ENCODE measurements around the gene PTCD3.

The PTCD3 gene

DNA sequence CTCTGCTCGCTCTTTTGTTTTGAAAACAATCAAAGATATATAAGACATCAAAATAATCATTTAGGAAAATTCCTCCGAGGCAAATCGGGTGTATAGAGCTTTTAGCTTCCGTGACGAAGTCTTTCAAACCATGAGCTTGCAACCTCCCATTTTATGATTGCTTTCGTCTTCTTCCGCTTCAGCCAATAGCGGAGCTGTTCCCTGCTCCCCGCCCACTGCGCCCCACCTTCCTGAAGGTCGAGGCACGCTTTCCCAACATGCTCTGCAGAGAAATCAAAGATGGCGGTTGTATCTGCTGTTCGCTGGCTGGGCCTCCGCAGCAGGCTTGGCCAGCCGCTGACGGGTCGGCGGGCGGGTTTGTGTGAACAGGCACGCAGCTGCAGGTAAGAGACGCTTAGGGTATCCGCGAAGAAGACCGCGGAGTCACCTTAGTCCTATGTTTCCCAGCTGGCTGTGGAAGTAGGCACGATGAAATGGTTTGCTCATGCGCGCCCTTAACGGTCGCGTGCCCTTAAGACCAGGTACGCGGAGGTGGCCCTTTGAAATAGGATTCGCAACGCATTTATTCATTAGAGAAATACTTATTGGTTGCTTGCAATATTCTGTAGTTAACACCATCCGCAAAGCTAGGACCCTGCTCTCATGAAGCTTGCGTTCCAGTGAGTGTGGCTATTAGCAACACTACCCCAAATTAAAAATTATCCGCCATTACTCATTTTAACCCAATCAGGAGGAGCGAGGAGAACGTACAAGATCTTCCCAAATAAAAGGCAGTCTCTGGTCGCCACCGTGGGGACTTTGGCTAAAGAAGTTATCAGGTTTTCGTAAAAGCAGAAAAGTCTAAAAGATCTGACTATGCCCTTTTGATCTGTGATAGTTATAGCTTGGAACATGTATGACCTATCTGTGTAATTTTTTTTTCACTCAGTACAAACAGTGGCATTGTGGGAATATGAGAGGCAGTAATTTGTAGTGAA, at the start of gene PTCD3:
Gene PTCD3 (plus strand): TSS at position 267 of the 977 bp plus-strand sequence. CDS start 13 bp downstream, at position 280.
- DNase-seq = peak; percentile 92

DNA sequence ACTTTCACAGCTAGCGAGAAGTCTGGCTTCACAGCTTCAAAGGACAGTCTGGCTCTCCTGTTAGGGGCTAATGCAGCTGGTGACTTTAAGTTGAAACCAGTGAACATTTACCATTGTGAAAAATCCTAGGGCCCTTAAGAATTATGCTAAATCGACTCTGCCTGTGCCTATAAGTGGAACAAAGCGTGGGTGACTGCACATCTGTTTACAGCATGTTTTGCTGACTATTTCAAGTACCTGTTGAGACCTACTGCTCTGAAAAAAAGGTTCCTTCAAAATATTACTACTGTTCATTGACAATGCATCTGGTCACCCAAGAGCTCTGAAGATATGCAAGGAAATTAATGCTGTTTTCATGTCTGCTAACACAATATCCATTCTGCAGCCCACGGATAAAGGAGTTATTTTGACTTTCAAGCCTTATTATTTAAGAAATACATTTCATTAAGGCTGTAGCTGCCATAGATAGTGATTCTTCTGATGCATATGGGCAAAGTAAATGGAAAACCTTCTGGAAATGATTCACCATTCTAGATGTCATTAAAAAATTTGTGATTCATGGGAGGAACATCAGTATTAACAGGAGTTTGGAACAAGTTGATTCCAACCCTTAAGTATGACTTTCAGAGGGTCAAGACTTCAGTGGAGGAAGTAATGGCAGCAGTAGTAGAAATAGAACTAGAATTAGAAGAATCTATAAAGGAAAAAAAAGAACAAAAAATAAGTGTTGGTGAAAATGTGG, 49.3 kb upstream of the PTCD3 start:
- DNase-seq = no peak

DNA sequence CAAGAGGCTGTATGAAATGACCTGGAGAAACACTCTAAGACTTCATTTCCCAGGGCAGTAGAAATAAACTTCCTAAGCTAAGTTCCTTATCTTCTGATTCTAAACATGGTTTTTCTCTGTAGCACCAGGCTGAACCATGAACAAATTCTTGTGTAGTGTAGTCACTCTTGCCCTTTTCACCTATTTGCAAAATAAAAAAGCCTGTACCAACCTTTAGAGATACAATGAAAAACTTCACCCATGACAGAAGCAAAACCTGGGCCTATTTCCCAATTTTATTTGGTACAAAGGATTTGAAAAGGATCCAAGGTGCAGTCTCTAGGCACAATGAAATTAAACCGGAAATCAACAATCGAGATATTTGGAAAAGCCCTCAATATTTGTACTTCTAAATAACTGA, 44.0 kb upstream of the PTCD3 start:
- DNase-seq = no peak

DNA sequence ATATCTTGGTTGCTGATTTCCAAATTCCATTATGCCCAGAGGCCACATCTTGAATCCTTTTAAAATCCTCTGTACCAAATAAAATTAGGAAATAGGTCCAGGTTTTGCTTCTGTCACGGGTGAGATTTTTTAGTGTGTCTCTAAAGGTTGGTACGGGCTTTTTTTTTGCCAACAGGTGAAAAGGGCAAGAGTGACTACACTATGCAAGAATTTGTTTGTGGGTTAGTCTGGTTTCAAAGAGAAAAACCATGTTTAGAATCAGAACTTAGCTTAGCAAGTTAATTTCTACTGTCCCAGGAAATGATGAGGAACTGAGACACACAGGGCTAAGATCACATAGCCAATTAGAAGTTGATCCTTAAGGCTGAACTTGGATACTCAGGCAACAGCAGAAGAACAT, 42.0 kb upstream of the PTCD3 start:
- DNase-seq = no peak

DNA sequence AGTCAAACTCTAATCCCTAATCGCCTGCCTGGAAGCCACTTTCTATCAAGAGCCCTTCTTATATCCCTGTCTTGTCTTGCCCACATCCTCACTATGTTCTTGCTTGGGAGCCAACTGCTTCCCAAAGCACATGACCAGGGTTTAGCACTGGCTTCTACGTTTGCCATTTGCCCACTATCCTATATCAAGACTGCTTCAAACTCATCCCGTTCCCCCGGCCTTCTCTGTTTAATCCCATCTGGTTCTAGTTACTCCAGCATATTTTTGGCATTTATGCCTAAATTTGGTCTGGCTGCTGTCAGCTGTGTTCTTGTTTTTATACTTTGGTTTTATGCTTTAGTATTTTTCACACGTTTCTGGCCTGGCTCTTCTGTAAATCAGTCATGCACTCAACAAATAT, 40.5 kb upstream of the PTCD3 start:
- no peak for DNase-seq

DNA sequence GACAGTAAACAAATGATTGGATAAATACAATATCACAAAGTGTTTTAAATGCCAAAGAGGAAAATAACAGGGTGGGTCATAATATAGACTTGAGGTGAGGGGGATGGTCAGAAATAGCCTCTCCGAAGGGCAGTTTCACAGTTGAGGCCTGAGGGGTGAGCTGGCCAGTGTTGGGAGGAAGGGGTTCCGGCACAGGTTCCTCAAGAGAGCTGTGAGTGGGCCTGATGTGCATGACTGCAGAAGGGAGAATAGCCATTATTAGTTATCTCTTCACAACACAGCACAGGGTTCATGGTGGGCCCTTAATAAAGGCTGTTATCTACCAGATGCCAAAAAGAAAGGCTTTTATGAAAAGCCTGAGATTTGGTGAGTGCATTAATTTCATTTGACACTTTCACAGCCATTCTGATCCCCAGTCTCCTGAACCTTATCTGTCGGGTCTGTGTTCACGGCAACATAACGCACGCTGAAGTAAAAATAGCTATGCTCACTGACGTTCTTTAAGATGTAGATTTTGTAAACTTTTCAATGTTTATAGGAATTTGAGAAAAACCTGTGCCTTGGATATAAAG, 39.9 kb upstream of the PTCD3 start:
- DNase-seq = no peak

DNA sequence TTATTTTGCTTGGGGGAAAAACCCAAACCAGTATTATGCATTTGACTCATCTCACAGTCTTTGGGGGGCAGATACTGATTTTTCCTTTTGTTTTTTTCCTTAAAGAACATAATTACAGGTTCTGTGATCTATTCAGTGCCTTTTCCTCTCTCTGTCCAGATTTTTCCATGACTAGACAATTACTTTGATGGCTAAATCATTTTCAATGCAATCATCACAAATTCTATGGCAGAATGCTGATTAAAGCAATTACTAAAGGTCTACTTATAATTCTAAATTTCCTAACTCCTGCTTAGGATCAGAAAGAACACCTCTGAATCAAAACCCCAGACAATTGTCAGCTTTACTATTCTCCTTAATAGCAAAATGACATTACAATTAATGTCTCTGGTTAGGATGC, 39.1 kb upstream of the PTCD3 start:
- DNase-seq = no peak

DNA sequence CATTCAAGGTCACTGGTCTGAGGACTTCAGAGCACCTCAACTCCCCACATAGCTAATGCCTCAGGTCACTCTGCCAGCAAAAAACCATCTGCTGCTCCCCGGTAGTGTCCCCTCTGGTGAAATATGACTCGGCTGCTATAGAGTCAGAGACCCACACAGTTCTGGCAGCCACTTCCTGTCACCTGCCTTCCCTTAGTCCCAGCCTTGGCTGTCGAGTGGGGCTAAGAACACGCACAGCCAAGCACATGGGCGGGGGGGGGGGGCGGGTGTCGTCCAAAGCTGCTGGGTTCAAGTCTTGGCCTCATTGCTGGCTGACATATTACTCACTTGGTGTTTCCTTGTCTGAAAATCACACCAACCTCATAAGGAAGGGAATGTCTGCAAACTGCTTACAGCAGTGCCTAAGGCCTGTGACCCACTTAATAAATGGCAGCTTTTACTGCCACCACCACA, 37.9 kb upstream of the PTCD3 start:
- no peak for DNase-seq

DNA sequence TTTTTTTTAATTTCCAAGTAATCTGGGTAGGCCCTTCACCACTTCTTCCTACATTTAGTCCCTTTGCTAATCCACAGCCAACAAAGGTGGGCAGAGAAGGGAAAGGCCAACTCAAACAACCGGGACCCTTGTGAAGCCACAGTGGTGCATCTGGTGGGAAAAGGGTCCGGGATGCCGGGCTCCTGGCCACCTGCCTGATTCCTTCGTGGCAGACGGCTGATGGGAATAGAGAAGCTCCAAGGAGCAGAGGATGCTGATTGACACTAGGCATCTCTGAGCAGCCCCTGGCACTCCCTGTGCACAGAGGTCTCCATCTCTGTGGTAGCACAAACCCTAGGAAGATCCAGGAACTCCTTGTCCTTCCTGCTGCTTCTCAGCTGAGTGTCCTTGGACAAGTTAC, 37.4 kb upstream of the PTCD3 start:
- no peak for DNase-seq

GRCh38 chr2:86069091-86069685, 36.8 kb upstream of the PTCD3 start:
- DNase-seq = no peak

DNA sequence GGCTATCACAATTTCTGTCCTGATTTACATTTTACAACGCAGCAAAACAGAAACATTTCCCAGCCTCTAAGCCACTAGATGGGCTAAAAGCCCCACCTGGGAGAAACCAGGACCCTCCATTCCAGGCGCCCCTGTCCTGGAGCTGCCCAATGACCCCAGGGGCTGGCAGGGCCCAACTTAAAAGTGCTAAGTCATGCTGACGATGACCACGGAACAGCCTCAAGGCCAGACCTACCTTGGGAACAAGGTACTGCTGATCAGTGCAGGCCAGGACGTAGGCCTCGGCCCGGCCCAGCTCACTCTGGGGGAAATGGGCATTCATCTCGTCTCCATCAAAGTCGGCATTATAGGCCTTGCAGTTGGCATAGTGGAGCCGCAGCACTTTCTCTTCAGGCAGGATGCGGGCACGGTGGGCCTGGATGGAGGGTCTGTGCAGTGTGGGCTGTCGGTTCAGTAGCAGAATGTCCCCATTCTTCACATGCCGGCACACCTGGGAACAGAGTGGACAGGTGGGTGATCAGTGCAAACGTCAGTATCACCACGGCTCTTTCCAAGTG, 36.2 kb upstream of the PTCD3 start:
- no peak for DNase-seq

- DNase-seq = no peak
Measured at GRCh38 chr2:86070868-86071267, 35.2 kb upstream of the PTCD3 start.

DNA sequence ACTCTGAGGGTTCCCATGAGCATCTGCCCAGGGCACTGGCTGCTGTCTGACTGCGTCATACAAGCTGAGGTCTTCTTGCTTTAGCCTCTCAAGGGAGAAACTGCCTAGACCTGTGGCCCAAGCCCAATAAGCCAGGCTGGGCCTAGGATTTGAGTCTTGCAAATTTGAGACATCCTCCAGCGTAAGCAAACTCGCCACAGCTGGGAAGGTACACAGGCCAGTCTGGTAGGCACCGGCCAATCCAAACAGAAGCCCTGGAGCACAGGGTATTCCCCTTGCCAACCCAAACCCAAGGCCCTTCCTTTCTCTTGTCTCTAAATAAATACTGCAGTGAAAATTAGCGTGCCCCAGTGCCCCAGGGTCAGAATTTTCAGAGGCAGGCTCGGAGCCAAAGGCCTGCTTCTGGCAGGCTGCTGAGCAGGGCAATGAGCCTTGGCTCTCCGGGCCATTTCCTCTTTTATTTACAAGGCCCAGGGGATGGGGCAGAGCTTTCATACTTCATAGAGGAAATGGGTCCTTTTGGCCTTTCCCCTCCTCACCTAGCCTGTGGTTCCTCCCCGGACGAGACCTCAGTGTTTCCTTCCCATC, 33.7 kb upstream of the PTCD3 start:
- DNase-seq = no peak

DNA sequence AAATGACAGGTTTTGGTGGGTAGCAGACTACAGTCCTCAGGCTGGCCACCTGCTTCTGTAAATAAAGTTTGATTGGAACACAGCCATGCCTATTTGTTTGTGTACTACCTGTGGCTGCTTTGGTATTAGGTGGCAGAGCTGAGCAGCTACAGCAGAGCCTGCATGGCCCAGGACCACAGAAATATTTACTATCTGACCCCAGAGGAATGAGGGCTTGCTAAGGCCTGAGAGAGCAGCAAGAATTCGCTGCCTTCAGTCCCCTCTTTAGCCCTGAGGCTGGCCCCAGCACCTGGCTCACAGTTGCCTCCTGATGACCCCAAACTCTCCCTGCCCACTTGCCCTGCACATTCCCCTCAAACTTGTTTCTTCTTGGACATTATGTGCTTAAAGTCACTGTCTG, 32.8 kb upstream of the PTCD3 start:
- DNase-seq = no peak

- DNase-seq = no peak
Measured at GRCh38 chr2:86074256-86074655, 31.8 kb upstream of the PTCD3 start.

GRCh38 chr2:86074811-86075210, 31.2 kb upstream of the PTCD3 start:
- DNase-seq = no peak

- no peak for DNase-seq
Measured at GRCh38 chr2:86075886-86076285, 30.1 kb upstream of the PTCD3 start.

DNA sequence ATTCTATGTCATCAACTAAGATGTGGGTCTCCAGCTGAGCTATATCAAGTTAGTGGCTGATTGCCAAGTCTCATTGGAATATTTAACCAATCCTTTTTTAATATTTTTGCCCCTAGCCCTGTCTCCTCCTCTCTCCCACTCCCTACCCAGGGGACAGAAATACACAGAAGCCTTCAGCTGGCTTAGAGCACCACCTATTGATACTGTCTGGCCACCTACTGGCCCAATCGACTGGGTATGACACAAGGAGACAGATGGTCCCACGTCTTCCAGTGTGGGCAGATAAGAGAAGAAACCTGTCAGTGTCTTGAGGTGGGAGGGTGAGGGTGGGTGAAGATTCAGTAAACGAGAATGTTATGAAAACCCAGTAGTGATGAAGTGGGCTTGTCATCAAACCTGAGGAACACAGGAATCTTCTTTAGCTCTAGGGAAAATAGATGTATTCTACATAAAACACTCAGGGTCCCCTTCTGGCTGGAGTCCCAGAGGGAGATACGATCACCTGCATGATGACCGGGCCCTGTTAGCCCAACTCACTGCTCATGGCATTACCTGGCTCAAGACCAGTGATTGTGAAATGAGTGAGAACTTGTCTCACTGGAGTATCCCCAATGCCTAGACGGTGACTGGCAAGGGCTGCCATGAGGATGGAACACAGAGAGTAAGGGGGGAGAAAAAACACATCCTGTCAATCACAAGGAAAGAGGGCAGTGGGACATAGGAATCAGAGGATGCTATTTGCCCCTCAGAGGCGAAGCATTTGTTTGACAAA, 27.1 kb upstream of the PTCD3 start:
- DNase-seq = peak; percentile 23

- DNase-seq = peak; percentile 54
Measured at GRCh38 chr2:86079981-86080911, 25.8 kb upstream of the PTCD3 start.

GRCh38 chr2:86081724-86082123, 24.3 kb upstream of the PTCD3 start:
- no peak for DNase-seq
